Astrocyte of the spinal cord (primary cell): ENCODE measurements around the gene PTGES3.

Source experiments
- DNase-seq: peaks from one replicate; pipeline ENCODE4 v3.0.0; 2011; ENCODE audit warnings: low read depth, low spot score
- H3K4me3 ChIP-seq: 2 replicates; pipeline ENCODE4 v1.5.1; 2011; ENCODE audit warnings: low read depth, mild to moderate bottlenecking, low read length, moderate library complexity
- in situ Hi-C: cut with HindIII; loops from 2 replicates; pipeline ENCODE4 v1.10.0; 2017; ENCODE audit warnings: low sequenced_read_pairs
- TF ChIP-seq, protein P1 (sequence below): IDR thresholded peaks from 2 replicates; pipeline ENCODE4 v1.5.1; 2012; ENCODE audit warnings: low read depth, mild to moderate bottlenecking, low read length, inconsistent platforms

The PTGES3 gene

GRCh38 chr12:56723889-56724700 is 36.0 kb upstream of the PTGES3 start:
- TF ChIP-seq, protein P1, sequence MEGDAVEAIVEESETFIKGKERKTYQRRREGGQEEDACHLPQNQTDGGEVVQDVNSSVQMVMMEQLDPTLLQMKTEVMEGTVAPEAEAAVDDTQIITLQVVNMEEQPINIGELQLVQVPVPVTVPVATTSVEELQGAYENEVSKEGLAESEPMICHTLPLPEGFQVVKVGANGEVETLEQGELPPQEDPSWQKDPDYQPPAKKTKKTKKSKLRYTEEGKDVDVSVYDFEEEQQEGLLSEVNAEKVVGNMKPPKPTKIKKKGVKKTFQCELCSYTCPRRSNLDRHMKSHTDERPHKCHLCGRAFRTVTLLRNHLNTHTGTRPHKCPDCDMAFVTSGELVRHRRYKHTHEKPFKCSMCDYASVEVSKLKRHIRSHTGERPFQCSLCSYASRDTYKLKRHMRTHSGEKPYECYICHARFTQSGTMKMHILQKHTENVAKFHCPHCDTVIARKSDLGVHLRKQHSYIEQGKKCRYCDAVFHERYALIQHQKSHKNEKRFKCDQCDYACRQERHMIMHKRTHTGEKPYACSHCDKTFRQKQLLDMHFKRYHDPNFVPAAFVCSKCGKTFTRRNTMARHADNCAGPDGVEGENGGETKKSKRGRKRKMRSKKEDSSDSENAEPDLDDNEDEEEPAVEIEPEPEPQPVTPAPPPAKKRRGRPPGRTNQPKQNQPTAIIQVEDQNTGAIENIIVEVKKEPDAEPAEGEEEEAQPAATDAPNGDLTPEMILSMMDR: no peak
- DNase-seq: peak; percentile 65
- in situ Hi-C loops: no loop called here
- H3K4me3 ChIP-seq: peak overlapping the region; percentile 97

GRCh38 chr12:56723352-56723751 is 35.3 kb upstream of the PTGES3 start:
- peak overlapping the region; percentile 97 for H3K4me3 ChIP-seq
- no peak for DNase-seq
- in situ Hi-C loops: no loop called here
- TF ChIP-seq, protein P1: no peak

DNA sequence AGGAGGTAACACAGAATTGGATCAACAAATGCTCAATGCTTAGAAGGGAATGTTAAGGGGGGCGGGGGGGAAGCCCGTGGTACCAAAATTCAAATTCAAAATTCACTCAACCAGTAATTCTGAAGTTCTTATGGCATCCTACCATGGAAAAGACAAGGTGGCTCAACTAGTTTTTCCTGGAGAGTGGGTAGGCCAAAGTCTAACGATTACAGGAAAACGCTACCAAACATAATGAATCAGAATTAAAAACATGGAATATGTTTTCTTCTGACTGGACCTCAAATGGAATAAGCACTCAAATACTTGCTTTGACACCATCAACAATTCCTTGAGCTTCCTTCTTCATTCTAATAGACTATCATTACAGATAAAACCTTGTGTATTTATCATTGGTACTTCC is 34.7 kb upstream of the PTGES3 start:
- TF ChIP-seq, protein P1: no peak
- no peak for DNase-seq
- in situ Hi-C loops: no loop called here
- H3K4me3 ChIP-seq: peak overlapping the region; percentile 97

GRCh38 chr12:56721721-56722120 is 33.6 kb upstream of the PTGES3 start:
- in situ Hi-C loops: no loop called here
- DNase-seq: no peak
- TF ChIP-seq, protein P1: no peak
- H3K4me3 ChIP-seq: no peak overlapping the region

DNA sequence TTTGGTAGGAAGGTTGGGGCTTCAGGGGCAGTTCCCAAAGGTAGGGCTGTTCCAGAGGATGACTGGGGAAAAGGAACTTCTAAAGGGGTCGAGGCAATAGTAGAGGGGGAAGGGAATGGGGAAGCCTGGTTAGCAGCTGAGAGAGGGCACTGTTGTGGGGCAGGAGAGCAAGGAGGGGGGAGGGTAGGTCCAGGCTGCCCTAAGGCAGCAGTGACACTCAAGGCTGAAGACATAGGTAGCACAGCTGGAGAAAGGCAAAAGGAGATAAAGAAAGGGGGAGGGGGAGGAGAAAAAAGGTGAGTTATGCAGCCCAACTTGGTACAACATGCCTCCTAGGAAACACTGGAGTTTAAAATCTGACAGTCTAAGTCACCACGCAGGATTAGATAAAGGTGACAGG is 33.1 kb upstream of the PTGES3 start:
- no peak for DNase-seq
- no peak overlapping the region for H3K4me3 ChIP-seq
- in situ Hi-C loops: no loop called here
- TF ChIP-seq, protein P1: no peak

GRCh38 chr12:56720731-56721151 is 32.7 kb upstream of the PTGES3 start:
- TF ChIP-seq, protein P1: no peak
- in situ Hi-C loops: no loop called here
- H3K4me3 ChIP-seq: no peak overlapping the region
- no peak for DNase-seq

DNA sequence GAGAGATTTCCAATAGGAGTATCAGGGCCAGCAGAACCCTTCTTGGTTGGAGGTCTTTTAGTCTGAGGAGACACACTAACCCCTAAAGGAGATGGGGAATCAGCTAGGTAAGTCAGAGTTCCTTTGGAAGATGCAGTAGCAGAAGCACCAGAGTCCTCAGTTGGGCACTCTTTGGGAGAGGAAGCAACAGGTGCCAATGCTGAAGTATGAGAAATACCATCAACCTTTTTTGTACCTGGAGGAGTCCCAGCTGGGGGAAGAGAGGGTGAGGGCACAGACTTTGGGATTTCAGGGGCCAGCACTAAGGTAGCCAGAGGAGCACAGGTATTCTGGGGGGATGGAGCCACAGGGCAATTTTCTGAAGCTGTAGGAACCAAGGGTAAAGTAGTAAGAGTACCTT is 31.0 kb upstream of the PTGES3 start:
- in situ Hi-C loops: no loop called here
- no peak for DNase-seq

More for the DNA sequence above, 31.0 kb upstream of the PTGES3 start:
- H3K4me3 ChIP-seq: no peak overlapping the region
- TF ChIP-seq, protein P1: no peak
